ENCODE measurements around the gene BRSK2. TPM values are rescaled to one million over a fixed set of nuclear protein-coding genes. Genes with fewer than 3 reads are reported as not detected.
"Not testable (repeated sequence)": the region's sequence is repeated elsewhere in the genome, so short reads cannot be mapped to it uniquely, and the experiment has no call there.

Gene BRSK2
- total RNA-seq = 100 to 1,000 TPM in 1 of 2 donors, 10 to 100 TPM in 1; 67.5 to 113 TPM

DNA sequence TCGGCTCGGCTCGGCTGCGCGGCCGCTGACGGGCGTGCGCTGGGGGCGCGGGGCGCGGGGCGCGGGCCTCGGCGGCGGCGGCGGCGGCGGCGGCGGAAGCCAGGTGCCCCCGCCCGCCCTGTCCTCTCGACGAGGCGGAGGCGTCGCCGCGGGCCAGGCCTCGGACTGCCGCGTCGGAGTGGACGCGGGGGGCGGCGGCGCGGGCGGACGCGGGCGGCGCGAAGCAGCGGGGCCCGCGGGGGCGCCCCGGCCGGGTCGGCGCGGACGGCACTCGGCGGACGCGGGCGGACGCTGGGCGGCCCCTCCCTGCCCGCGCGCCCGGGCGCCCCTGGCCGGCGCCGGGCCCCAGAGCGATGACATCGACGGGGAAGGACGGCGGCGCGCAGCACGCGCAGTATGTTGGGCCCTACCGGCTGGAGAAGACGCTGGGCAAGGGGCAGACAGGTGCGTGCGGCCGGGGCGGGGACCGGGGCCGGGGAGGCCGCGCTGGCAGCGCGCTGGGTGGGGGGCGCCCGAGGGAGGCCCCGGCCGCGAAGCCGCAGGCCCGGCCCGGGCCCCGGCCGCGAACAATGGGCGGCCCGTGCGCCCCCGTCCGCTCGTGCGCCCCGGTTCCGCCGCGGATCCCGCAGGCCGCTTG lies at the start of gene BRSK2:
BRSK2 (plus strand) TSS at position 3 of the 637 bp plus-strand sequence; CDS start at position 354, 351 bp downstream.
- intact Hi-C loops (cut with DNase I) = loop anchor here (10.0 kb wide), 1 partner anchor 185 kb away; no protein-coding TSS in a partner anchor
- Histone ChIP-seq H3K4me3 (peak within 1 kb of the TSS in 1 of 2 donors; percentile 34), H3K27me3 (no peaks in the 10 kb centered on the region), H3K9me3 (no peaks in the 10 kb centered on the region), H3K36me3 (replicated peaks in 1 of 2; ENCODE audit: insufficient read depth in 1 of 2, low read depth in 2 of 2) (no peaks in the 10 kb centered on the region), H3K4me1 (peaks cover 47% of the 10 kb centered on the region), H3K27ac (peak within 1 kb of the TSS; percentile 41 to 86 (median 84))
- DNase-seq = peak; percentile 32 to 56 (median 47)
- ATAC-seq = peak; percentile 30
- no peak for TF ChIP-seq POLR2A (IDR thresholded peaks at IDR 0.05)
- TF ChIP-seq, protein P1, sequence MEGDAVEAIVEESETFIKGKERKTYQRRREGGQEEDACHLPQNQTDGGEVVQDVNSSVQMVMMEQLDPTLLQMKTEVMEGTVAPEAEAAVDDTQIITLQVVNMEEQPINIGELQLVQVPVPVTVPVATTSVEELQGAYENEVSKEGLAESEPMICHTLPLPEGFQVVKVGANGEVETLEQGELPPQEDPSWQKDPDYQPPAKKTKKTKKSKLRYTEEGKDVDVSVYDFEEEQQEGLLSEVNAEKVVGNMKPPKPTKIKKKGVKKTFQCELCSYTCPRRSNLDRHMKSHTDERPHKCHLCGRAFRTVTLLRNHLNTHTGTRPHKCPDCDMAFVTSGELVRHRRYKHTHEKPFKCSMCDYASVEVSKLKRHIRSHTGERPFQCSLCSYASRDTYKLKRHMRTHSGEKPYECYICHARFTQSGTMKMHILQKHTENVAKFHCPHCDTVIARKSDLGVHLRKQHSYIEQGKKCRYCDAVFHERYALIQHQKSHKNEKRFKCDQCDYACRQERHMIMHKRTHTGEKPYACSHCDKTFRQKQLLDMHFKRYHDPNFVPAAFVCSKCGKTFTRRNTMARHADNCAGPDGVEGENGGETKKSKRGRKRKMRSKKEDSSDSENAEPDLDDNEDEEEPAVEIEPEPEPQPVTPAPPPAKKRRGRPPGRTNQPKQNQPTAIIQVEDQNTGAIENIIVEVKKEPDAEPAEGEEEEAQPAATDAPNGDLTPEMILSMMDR (IDR thresholded peaks at IDR 0.05) = no peak
- 0% methylated on average over 1 to 92 of the region's 119 CpGs for WGBS, 2 donors

DNA sequence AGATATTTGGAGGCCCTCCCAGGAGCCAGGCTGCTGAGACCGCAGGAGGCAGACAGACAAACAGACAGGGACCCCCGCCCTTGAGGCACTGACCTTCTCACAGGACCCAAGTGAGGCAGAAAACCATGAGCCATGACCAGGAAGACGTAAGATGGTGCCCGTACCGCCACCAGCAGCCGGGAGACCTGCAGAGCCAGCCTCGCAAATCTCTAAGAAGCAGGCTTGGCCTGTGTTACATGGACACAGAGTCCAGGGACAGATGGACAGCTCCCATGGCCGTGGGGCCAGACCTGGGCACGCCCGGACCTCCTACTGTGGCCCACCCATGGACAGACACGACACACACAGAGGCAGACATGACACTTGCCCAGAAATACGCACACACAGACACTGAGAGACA lies 49.6 kb upstream of the BRSK2 start:
- H3K27ac ChIP-seq = no peak overlapping the region
- WGBS, 2 donors = 85 to 92% methylated on average over 5 to 12 of the region's 12 CpGs
- no peaks in the 10 kb centered on the region for H3K9me3 ChIP-seq
- peaks cover 10% of the 10 kb centered on the region for H3K4me1 ChIP-seq
- intact Hi-C loops (cut with DNase I) = no loop called here
- H3K27me3 ChIP-seq = no peaks in the 10 kb centered on the region
- H3K4me3 ChIP-seq = no peak overlapping the region
- no peaks in the 10 kb centered on the region for H3K36me3 ChIP-seq (replicated peaks in 1 of 2; ENCODE audit: insufficient read depth in 1 of 2, low read depth in 2 of 2)
- ATAC-seq (no peak), DNase-seq (peak in 1 of 4 donors; percentile 1)
- TF ChIP-seq POLR2A (IDR thresholded peaks at IDR 0.05) = no peak
- TF ChIP-seq, protein P1 (IDR thresholded peaks at IDR 0.05) = no peak

DNA sequence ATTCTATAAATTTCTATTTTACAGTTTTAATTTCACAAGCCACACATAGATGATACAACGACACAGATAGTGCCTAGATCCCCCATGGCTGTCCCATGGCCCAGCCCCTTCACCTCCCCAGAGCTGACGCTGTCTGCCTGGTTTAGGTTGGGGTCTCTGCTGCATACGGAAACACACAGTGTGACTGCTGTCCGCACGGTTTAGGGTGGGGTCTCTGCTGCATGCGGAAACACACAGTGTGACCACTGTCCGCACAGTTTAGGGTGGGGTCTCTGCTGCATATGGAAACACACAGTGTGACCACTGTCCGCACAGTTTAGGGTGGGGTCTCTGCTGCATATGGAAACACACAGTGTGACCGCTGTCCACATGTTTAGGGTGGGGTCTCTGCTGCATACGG lies 48.5 kb upstream of the BRSK2 start:
- H3K27ac ChIP-seq; H3K36me3 ChIP-seq (replicated peaks in 1 of 2; ENCODE audit: insufficient read depth in 1 of 2, low read depth in 2 of 2); intact Hi-C loops (cut with DNase I); H3K9me3 ChIP-seq; ATAC-seq; H3K4me1 ChIP-seq; H3K27me3 ChIP-seq; H3K4me3 ChIP-seq: not testable (repeated sequence)
- peak in 1 of 4 donors; percentile 0 for DNase-seq
- WGBS, 2 donors = 68 to 77% methylated on average over 8 to 10 of the region's 10 CpGs

DNA sequence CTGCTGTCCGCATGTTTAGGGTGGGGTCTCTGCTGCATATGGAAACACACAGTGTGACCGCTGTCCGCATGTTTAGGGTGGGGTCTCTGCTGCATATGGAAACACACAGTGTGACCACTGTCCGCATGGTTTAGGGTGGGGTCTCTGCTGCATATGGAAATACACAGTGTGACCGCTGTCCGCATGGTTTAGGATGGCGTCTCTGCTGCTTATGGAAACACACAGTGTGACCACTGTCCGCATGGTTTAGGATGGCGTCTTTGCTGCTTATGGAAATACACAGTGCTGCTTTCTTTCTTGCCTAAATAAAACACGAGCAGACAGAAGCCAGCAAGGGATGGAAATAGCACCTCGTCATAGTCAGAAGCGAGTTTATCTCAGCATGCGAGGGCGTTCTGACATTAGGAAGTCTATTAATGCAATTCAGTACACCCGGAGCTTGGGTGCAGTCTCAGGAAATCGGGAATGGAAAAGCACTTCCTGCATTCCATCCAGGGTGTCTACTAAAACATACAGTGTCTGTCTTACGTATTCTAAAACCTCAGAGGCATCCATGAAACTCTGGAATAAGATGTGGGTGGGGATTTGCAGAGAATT lies 47.7 kb upstream of the BRSK2 start:
- H3K9me3 ChIP-seq = no peaks in the 10 kb centered on the region
- H3K36me3 ChIP-seq (replicated peaks in 1 of 2; ENCODE audit: insufficient read depth in 1 of 2, low read depth in 2 of 2) = no peaks in the 10 kb centered on the region
- WGBS, 2 donors = 43 to 45% methylated on average over 15 to 17 of the region's 17 CpGs
- TF ChIP-seq POLR2A (IDR thresholded peaks at IDR 0.05) = no peak
- TF ChIP-seq, protein P1 (IDR thresholded peaks at IDR 0.05) = no peak
- DNase-seq (peak in 1 of 4 donors; percentile 7), ATAC-seq (peak; percentile 22)
- intact Hi-C loops (cut with DNase I) = no loop called here
- H3K27ac ChIP-seq = no peak overlapping the region
- no peak overlapping the region for H3K4me3 ChIP-seq
- no peaks in the 10 kb centered on the region for H3K4me1 ChIP-seq
- H3K27me3 ChIP-seq = no peaks in the 10 kb centered on the region

DNA sequence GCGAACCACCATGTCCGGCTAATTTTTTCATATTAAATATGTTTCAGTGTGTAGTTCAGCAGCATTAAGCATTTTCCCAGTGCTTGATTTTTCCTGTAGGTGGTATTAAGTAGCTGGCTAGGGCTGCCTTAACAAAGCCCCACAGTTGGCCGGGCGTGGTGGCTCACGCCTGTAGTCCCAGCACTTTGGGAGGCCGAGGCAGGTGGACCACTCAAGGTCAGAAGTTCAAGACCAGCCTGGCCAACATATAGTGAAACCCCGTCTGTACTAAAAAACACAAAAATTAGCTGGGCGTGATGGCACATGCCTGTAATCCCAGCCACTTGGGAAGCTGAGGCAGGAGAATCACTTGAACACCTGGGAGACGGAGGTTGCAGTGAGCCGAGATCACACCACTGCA lies 46.8 kb upstream of the BRSK2 start:
- intact Hi-C loops (cut with DNase I) = no loop called here
- H3K27me3 ChIP-seq = no peaks in the 10 kb centered on the region
- no peak overlapping the region for H3K4me3 ChIP-seq
- ATAC-seq (no peak), DNase-seq (peak in 1 of 4 donors; percentile 0)
- WGBS, 2 donors = 85 to 91% methylated on average over 9 to 10 of the region's 10 CpGs
- H3K9me3 ChIP-seq = no peaks in the 10 kb centered on the region
- TF ChIP-seq, protein P1 (IDR thresholded peaks at IDR 0.05) = no peak
- no peak for TF ChIP-seq POLR2A (IDR thresholded peaks at IDR 0.05)
- H3K27ac ChIP-seq = no peak overlapping the region
- no peaks in the 10 kb centered on the region for H3K4me1 ChIP-seq
- no peaks in the 10 kb centered on the region for H3K36me3 ChIP-seq (replicated peaks in 1 of 2; ENCODE audit: insufficient read depth in 1 of 2, low read depth in 2 of 2)
